Measurements from ENCODE around the gene EGFR.

DNA sequence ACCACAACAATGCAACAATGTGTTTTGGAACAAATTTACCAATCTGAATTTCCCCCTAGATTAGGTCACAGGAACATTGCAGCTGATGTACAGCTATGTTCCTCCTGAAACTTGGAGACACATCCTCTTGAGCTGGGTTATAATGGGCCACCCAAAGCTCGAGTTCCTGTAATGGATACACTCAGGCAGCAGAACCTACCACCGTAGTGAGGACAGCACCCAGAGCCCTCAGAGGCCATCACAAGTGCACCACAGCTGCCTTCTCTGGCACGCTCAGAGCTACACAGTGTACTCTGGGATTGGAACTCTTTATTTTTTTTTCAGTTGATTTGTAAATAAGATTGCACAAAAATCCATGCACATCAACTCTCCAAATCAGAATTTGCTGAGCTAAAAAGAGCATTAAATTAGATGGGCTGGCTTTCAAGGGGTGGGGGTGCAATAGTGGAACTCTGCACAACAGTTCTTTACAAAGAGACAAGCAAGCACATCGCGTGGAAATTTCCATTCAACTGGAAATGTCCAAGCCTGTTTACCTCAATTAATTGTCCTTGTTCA lies 56.7 kb downstream of the EGFR start:
- TF ChIP-seq, protein P1, sequence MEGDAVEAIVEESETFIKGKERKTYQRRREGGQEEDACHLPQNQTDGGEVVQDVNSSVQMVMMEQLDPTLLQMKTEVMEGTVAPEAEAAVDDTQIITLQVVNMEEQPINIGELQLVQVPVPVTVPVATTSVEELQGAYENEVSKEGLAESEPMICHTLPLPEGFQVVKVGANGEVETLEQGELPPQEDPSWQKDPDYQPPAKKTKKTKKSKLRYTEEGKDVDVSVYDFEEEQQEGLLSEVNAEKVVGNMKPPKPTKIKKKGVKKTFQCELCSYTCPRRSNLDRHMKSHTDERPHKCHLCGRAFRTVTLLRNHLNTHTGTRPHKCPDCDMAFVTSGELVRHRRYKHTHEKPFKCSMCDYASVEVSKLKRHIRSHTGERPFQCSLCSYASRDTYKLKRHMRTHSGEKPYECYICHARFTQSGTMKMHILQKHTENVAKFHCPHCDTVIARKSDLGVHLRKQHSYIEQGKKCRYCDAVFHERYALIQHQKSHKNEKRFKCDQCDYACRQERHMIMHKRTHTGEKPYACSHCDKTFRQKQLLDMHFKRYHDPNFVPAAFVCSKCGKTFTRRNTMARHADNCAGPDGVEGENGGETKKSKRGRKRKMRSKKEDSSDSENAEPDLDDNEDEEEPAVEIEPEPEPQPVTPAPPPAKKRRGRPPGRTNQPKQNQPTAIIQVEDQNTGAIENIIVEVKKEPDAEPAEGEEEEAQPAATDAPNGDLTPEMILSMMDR (IDR thresholded peaks at IDR 0.05; ENCODE audit: extremely low read depth in 1 of 2, insufficient read depth in 1 of 2, low read depth in 1 of 2, low read length in 2 of 2), result no peak
- TF ChIP-seq, protein P2, sequence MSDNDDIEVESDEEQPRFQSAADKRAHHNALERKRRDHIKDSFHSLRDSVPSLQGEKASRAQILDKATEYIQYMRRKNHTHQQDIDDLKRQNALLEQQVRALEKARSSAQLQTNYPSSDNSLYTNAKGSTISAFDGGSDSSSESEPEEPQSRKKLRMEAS (IDR thresholded peaks at IDR 0.05; ENCODE audit: insufficient read depth, insufficient read length), result no peak
- TF ChIP-seq POLR2A (IDR thresholded peaks at IDR 0.05; ENCODE audit: low read depth, low read length) (no peak), POLR2AphosphoS5 (IDR thresholded peaks at IDR 0.05; ENCODE audit: insufficient read depth, low read depth, low read length) (no peak)

Data from endothelial cell of umbilical vein (primary cell).